ENCODE data around the gene CD79B.
A peak's percentile ranks its signal among the peaks of the same experiment; 100 is the strongest.
"Not testable (repeated sequence)": the region's sequence is repeated elsewhere in the genome, so short reads cannot be mapped to it uniquely, and the experiment has no call there.

Gene CD79B

GRCh38 chr17:63930951-63931575 is 1.1 kb downstream of the CD79B start:
- DNase-seq, result no peak

GRCh38 chr17:63929860-63930766 is 2.0 kb downstream of the CD79B start:
- DNase-seq, result no peak

GRCh38 chr17:63928966-63929695 is 3.0 kb downstream of the CD79B start:
- DNase-seq, result no peak

- DNase-seq, result no peak
Measured at GRCh38 chr17:63928172-63928666, 3.9 kb downstream of the CD79B start.

GRCh38 chr17:63927464-63928171 is 4.5 kb downstream of the CD79B start:
- DNase-seq, result no peak

- DNase-seq, result no peak
Measured at GRCh38 chr17:63926164-63926563, 6.0 kb downstream of the CD79B start.

- DNase-seq, result no peak
Measured at GRCh38 chr17:63925615-63926014, 6.5 kb downstream of the CD79B start.

- DNase-seq, result not testable (repeated sequence)
Measured at GRCh38 chr17:63922402-63922801, 9.7 kb downstream of the CD79B start.

GRCh38 chr17:63920779-63921178 is 11.4 kb downstream of the CD79B start:
- not testable (repeated sequence) for DNase-seq

GRCh38 chr17:63920050-63920449 is 12.1 kb downstream of the CD79B start:
- not testable (repeated sequence) for DNase-seq

GRCh38 chr17:63919311-63919723 is 12.8 kb downstream of the CD79B start:
- peak; percentile 25 for DNase-seq

GRCh38 chr17:63918789-63919305 is 13.3 kb downstream of the CD79B start, which contains the start of gene GH1:
TSS of gene GH1 (minus strand) at chr17:63918839. CDS start at chr17:63918776, 63 bp downstream.
- not testable (repeated sequence) for DNase-seq

GRCh38 chr17:63918305-63918704 is 13.8 kb downstream of the CD79B start:
- no peak for DNase-seq

GRCh38 chr17:63917646-63918045 is 14.5 kb downstream of the CD79B start:
- no peak for DNase-seq

- DNase-seq, result not testable (repeated sequence)
Measured at GRCh38 chr17:63917206-63917605, 14.9 kb downstream of the CD79B start.

- no peak for DNase-seq
Measured at GRCh38 chr17:63916566-63917185, 15.5 kb downstream of the CD79B start.

GRCh38 chr17:63915753-63916152 is 16.4 kb downstream of the CD79B start:
- DNase-seq, result not testable (repeated sequence)

- DNase-seq, result no peak
Measured at GRCh38 chr17:63914471-63914870, 17.7 kb downstream of the CD79B start.

- peak; percentile 6 for DNase-seq
Measured at GRCh38 chr17:63911657-63912100, 20.5 kb downstream of the CD79B start.

GRCh38 chr17:63911041-63911635 is 21.0 kb downstream of the CD79B start, which contains the start of gene CSHL1:
TSS of gene CSHL1 (minus strand) at chr17:63911258. CDS start at chr17:63911196, 62 bp downstream.
- DNase-seq, result no peak

- DNase-seq, result no peak
Measured at GRCh38 chr17:63910096-63910495, 22.0 kb downstream of the CD79B start.
